WTC11 (cell line): ENCODE data around the gene MRPL39.

Experiments
- ELF4 ChIP-seq: sonication (generic); formaldehyde crosslinking; IDR thresholded peaks from 2 replicates; pipeline ENCODE4 v1.8.1; 2022; ENCODE audit warnings: low read depth, mild to moderate bottlenecking, moderate library complexity, missing genetic modification reagents
- FOXK1 ChIP-seq: sonication (generic); formaldehyde crosslinking; IDR thresholded peaks from 2 replicates; pipeline ENCODE4 v1.8.0; 2022; ENCODE audit warnings: mild to moderate bottlenecking, moderate library complexity, missing genetic modification reagents
- SOX15 ChIP-seq: fragments of 250-450 bp; sonication (Bioruptor Pico); IDR thresholded peaks from 2 replicates; pipeline ENCODE4 v1.9.0; 2021; ENCODE audit warnings: mild to moderate bottlenecking
- TEAD1 ChIP-seq: sonication (generic); formaldehyde crosslinking; IDR thresholded peaks from 2 replicates; pipeline ENCODE4 v1.8.0; 2022; ENCODE audit warnings: mild to moderate bottlenecking, missing genetic modification reagents
- ZNF121 ChIP-seq: sonication (generic); formaldehyde crosslinking; IDR thresholded peaks from 2 replicates; pipeline ENCODE4 v1.8.0; 2023; ENCODE audit warnings: missing genetic modification reagents
- TF ChIP-seq, protein P1 (sequence below): fragments of 200-600 bp; IDR thresholded peaks from 2 replicates; pipeline ENCODE4 v1.8.0; 2022; ENCODE audit warnings: antibody characterized with exemption
- TF ChIP-seq, protein P2 (sequence below): sonication (generic); formaldehyde crosslinking; IDR thresholded peaks from 2 replicates; pipeline ENCODE4 v1.8.1; 2022; ENCODE audit warnings: missing genetic modification reagents, borderline replicate concordance
- TF ChIP-seq, protein P3 (sequence below): sonication (generic); formaldehyde crosslinking; IDR thresholded peaks from 2 replicates; pipeline ENCODE4 v1.8.1; 2022; ENCODE audit warnings: low read depth, missing genetic modification reagents, borderline replicate concordance
- TF ChIP-seq, protein P4 (sequence below): sonication (generic); formaldehyde crosslinking; IDR thresholded peaks from 2 replicates; pipeline ENCODE4 v1.8.1; 2022; ENCODE audit warnings: low read depth, mild to moderate bottlenecking, moderate library complexity, missing genetic modification reagents, borderline replicate concordance

DNA sequence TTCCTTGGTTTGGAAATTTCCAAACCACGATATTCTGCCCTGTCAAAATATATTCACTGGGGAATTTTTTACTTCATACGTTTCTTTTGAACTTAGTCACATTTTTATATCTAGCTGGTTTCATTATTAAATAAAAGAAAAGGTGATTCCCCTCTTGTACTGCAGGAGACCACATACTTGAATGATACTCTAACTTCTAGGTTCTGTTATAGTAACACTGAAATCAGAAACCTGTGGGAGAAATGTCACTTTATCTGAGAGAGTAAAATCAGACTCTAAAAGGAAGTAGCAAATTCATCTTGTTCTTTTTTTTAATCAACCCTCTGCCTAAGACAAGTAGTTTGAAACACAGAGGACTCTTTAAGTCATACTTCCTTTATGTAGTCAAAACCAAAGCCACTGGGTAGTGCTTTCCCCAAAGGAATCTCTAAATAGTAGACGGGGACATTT is 34.4 kb downstream of the MRPL39 start:
- no peak for TF ChIP-seq TEAD1
- TF ChIP-seq, protein P1, sequence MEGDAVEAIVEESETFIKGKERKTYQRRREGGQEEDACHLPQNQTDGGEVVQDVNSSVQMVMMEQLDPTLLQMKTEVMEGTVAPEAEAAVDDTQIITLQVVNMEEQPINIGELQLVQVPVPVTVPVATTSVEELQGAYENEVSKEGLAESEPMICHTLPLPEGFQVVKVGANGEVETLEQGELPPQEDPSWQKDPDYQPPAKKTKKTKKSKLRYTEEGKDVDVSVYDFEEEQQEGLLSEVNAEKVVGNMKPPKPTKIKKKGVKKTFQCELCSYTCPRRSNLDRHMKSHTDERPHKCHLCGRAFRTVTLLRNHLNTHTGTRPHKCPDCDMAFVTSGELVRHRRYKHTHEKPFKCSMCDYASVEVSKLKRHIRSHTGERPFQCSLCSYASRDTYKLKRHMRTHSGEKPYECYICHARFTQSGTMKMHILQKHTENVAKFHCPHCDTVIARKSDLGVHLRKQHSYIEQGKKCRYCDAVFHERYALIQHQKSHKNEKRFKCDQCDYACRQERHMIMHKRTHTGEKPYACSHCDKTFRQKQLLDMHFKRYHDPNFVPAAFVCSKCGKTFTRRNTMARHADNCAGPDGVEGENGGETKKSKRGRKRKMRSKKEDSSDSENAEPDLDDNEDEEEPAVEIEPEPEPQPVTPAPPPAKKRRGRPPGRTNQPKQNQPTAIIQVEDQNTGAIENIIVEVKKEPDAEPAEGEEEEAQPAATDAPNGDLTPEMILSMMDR = no peak
- no peak for TF ChIP-seq FOXK1 (CRISPR knock-in tag)
- TF ChIP-seq, protein P2, sequence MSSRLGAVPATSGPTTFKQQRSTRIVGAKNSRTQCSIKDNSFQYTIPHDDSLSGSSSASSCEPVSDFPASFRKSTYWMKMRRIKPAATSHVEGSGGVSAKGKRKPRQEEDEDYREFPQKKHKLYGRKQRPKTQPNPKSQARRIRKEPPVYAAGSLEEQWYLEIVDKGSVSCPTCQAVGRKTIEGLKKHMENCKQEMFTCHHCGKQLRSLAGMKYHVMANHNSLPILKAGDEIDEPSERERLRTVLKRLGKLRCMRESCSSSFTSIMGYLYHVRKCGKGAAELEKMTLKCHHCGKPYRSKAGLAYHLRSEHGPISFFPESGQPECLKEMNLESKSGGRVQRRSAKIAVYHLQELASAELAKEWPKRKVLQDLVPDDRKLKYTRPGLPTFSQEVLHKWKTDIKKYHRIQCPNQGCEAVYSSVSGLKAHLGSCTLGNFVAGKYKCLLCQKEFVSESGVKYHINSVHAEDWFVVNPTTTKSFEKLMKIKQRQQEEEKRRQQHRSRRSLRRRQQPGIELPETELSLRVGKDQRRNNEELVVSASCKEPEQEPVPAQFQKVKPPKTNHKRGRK = no peak
- no peak for TF ChIP-seq SOX15
- TF ChIP-seq, protein P3, sequence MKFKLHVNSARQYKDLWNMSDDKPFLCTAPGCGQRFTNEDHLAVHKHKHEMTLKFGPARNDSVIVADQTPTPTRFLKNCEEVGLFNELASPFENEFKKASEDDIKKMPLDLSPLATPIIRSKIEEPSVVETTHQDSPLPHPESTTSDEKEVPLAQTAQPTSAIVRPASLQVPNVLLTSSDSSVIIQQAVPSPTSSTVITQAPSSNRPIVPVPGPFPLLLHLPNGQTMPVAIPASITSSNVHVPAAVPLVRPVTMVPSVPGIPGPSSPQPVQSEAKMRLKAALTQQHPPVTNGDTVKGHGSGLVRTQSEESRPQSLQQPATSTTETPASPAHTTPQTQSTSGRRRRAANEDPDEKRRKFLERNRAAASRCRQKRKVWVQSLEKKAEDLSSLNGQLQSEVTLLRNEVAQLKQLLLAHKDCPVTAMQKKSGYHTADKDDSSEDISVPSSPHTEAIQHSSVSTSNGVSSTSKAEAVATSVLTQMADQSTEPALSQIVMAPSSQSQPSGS (CRISPR knock-in tag) = no peak
- TF ChIP-seq ELF4 = no peak
- TF ChIP-seq, protein P4, sequence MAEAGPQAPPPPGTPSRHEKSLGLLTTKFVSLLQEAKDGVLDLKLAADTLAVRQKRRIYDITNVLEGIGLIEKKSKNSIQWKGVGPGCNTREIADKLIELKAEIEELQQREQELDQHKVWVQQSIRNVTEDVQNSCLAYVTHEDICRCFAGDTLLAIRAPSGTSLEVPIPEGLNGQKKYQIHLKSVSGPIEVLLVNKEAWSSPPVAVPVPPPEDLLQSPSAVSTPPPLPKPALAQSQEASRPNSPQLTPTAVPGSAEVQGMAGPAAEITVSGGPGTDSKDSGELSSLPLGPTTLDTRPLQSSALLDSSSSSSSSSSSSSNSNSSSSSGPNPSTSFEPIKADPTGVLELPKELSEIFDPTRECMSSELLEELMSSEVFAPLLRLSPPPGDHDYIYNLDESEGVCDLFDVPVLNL (CRISPR knock-in tag) = no peak
- TF ChIP-seq ZNF121 = no peak
